ENCODE measurements around the gene CZIB. TPM values are rescaled to one million over a fixed set of nuclear protein-coding genes. Genes with fewer than 3 reads are reported as not detected.
A peak's percentile ranks its signal among the peaks of the same experiment; 100 is the strongest.

Gene CZIB
- total and polyA plus RNA-seq, 2 of the 4 experiments (the other 2 are of a cell fraction) = 41.0 to 58.9 TPM

- ATAC-seq (ENCODE audit: low read depth) (no peak), DNase-seq (no peak)
- no peak overlapping the region for H2BK15ac ChIP-seq (ENCODE audit: low read depth, low read length)
- no peak overlapping the region for H3K56ac ChIP-seq (ENCODE audit: extremely low read depth, insufficient read depth, low read length)
- no peak overlapping the region for H4K91ac ChIP-seq (ENCODE audit: insufficient read depth, low read depth, low read length)
- intact Hi-C loops (cut with micrococcal nuclease) = no loop called here
- H4K20me1 ChIP-seq (ENCODE audit: insufficient read depth, low read length) = no peaks in the 10 kb centered on the region
- H3K14ac ChIP-seq (replicated peaks; ENCODE audit: low read depth, low read length) = no peak overlapping the region
- no peaks in the 10 kb centered on the region for H3K9me3 ChIP-seq (ENCODE audit: control insufficient read depth, insufficient read depth, low read length)
- H2BK5ac ChIP-seq (ENCODE audit: low read depth, low read length, poor library complexity, severe bottlenecking) = no peak overlapping the region
- peaks cover 2% of the 10 kb centered on the region; the same call in 1 of the 2 replicates for H3K4me1 ChIP-seq (ENCODE audit: control insufficient read depth, insufficient read depth, low read length)
- H3K27ac ChIP-seq (ENCODE audit: insufficient read depth, low read length) = no peak overlapping the region
- no peak overlapping the region for H4K8ac ChIP-seq (ENCODE audit: low read depth in 2 of 2, low read length in 2 of 2)
- no peak overlapping the region for H2AK5ac ChIP-seq (ENCODE audit: low read depth, low read length)
- H3K4ac ChIP-seq (ENCODE audit: low read depth, low read length) = no peak overlapping the region
- 100% methylated on average over 2 of the region's 5 CpGs; no CpG with 5 or more reads in 1 of the 2 experiments for WGBS, 2 experiments (ENCODE audit: extremely low coverage in 2 of 2, insufficient read length in 1 of 2)
- H2AK9ac ChIP-seq (replicated peaks; ENCODE audit: low read depth, low read length, poor library complexity) = peak overlapping the region; percentile 23
- ChIA-PET CTCF (interaction anchor here (0.7 kb wide), 1 partner anchor 199 kb away, joined by 6 read pairs; no protein-coding TSS in a partner anchor), POLR2A (ENCODE audit: unreplicated experiment) (no interaction called here)
- no peak overlapping the region for H2AFZ ChIP-seq (replicated peaks; ENCODE audit: low read length, poor library complexity)
- TF ChIP-seq ELK1 (IDR thresholded peaks at IDR 0.05; ENCODE audit: borderline replicate concordance, low read depth, low read length) (no peak), CEBPB (IDR thresholded peaks at IDR 0.05; ENCODE audit: low read depth, low read length) (no peak), CHD1 (IDR thresholded peaks at IDR 0.05; ENCODE audit: low read depth, low read length) (no peak), MAFK (IDR thresholded peaks at IDR 0.05; ENCODE audit: low read depth, low read length) (no peak), NFE2L2 (IDR thresholded peaks at IDR 0.05; ENCODE audit: low read depth, low read length) (no peak), FOS (IDR thresholded peaks at IDR 0.05; ENCODE audit: low read depth, low read length) (no peak), MAZ (IDR thresholded peaks at IDR 0.05; ENCODE audit: borderline replicate concordance, low read depth, low read length) (no peak)
- peaks cover 53% of the 10 kb centered on the region for H3K36me3 ChIP-seq (ENCODE audit: control insufficient read depth, insufficient read depth, low read length)
- H3K4me3 ChIP-seq (ENCODE audit: insufficient read depth, low read depth, low read length) = no peak overlapping the region
- no peak overlapping the region for H3K9ac ChIP-seq (ENCODE audit: low read depth, low read length)
- no peak overlapping the region for H2BK20ac ChIP-seq (ENCODE audit: low read depth, low read length)
- peaks cover 15% of the 10 kb centered on the region; the same call in 1 of the 2 replicates for H3K9me1 ChIP-seq (ENCODE audit: insufficient read depth, low read length)
- H3K18ac ChIP-seq (ENCODE audit: low read depth, low read length) = no peak overlapping the region
- H3K4me2 ChIP-seq (ENCODE audit: low read depth, low read length) = no peak overlapping the region
- in situ Hi-C loops (cut with MboI; ENCODE audit: low sequenced_read_pairs) = no loop called here
- H3K27me3 ChIP-seq (ENCODE audit: control insufficient read depth, insufficient read depth, low read length) = no peaks in the 10 kb centered on the region
- H3K79me1 ChIP-seq (ENCODE audit: low read depth in 1 of 2, low read length in 2 of 2) = peaks cover 15 to 24% of the 10 kb centered on the region in 2 experiments
- no peak overlapping the region for H4K5ac ChIP-seq (ENCODE audit: low read depth, low read length)
- dilution Hi-C loops (cut with HindIII; ENCODE audit: low sequenced_read_pairs, unreplicated experiment) = no loop called here
- no peak overlapping the region for H2BK120ac ChIP-seq (ENCODE audit: low read depth, low read length)
- no TSS peak for BruUV-seq (replicated peaks)
- H3K23ac ChIP-seq (ENCODE audit: low read depth, low read length) = no peak overlapping the region
Observed at GRCh38 chr1:53214376-53214940, 6.0 kb downstream of the CZIB start.

Measured in IMR-90 (cell line).